ENCODE measurements around the gene C2orf78.
"Not testable (repeated sequence)": the region's sequence is repeated elsewhere in the genome, so short reads cannot be mapped to it uniquely, and the experiment has no call there.

C2orf78 gene

DNA sequence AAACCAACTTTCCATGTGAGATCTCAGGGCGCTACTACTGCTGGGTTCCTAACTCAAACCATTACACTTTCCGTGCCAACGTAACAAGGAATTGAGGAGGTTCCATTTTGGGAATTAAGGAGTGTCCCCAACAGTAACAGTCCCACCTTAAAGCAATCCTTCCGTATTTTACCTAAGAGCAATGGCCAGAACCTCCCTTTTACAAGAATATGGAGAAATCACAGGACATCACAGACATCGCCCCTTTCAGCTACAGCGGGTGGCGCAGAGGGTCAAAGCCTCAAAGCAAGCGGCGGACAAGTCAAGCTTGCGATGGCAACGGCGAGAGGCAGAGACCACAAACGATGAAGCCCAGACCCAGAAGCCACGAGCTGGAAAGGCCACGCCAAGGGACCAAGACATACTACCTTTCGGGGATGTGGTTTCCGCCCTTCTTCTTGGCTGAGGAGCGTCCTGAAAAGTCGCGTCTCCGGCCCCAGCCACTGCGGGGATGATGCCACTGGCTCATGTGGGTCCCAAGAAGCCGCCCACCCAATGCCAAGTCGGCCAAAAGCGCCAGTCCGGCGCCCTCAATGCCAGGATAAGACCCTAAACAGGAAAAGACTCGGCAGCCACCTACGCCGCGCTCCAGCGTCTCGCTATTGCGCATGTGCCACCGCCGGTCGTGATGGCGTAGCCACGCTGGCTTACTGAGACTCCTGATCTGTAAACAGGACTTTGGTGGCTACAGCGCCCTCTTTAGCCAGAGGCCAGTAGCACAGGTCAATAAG lies 4.3 kb upstream of the C2orf78 start, which contains the start of gene DUSP11:
TSS of gene DUSP11 (minus strand) at position 637 of the 770 bp plus-strand sequence. CDS start at position 508, 129 bp downstream.
- DNase-seq = peak; percentile 91 to 98 (median 93)

GRCh38 chr2:73780237-73780582 lies 3.8 kb upstream of the C2orf78 start:
- no peak for DNase-seq

DNA sequence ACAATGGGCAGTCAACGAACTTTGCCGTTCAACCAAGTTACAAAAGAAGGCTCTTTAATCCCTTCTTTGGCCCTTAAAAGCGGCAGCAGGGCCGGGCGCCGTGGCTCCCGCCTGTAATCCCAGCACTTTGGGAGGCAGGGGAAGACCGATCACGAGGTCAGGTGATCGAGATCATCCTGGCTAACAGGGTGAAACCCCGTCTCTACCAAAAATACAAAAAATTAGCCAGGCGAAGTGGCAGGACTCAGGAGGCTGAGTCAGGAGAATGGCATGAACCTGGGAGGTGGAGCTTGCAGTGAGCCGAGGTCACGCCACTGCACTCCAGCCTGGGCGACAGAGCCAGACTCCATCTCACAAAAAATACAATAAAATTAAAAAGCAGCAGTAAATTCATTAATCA lies 581 bp upstream of the C2orf78 start:
- not testable (repeated sequence) for DNase-seq

DNA sequence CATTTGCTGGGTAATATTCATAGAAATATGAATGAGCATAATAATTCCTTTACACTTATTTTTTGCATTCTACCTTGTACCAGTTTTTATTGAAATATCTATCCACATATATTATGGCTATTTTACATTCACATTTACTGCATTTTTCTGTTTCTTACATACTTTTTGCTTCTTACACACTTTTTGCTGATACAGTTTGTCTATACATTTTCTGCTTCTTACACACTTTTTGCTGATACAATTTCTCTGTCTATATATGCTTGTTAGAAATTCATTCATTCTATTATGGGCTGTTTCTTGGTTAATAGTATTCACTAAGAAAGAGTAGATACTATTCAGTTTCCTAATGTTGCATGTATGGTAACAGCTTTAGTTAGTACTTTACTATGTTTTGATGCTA lies 27.9 kb downstream of the C2orf78 start:
- DNase-seq = no peak

GRCh38 chr2:73812635-73813034 lies 28.7 kb downstream of the C2orf78 start:
- no peak for DNase-seq

GRCh38 chr2:73818296-73818695 lies 34.3 kb downstream of the C2orf78 start:
- no peak for DNase-seq

DNA sequence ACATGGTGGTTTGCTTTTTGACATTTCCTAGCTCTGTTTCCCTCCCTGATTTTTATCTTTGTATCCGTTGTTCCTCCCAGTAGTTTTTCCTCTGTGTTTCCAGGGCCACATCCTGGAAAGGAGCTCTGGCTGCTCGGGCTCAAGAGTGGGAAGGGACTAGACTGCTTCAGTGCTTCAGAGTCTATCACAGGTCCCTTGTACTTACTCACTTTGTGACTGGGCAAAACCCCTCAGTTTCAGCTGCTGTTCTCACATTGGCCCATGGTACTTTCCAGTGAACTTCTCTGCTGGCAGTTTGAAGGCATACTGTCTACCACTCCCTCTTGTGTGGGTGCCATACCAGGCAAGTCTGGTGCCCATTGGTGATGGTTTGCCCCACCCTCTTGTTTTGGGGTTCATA lies 37.2 kb downstream of the C2orf78 start:
- peak in 1 of 5 experiments; percentile 67 for DNase-seq

GRCh38 chr2:73821669-73822068 lies 37.7 kb downstream of the C2orf78 start:
- DNase-seq = no peak

DNA sequence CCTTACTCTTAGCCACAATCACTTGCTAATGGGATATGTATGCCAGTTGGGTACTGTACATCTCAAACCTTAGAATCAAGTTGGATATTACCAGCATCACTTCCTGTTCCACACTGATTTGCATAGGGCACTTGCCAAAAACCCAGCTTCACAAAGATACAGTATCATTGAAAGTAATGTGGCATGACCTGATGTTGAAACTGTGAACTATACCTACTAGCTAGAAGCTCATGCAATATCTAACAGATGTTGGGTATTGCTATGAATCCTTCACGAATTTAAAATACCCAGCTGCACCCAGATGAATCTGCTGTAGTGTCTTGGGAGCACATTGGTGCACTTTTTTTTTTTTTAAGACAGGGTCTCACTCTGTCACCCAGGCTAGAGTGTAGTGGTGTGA lies 38.3 kb downstream of the C2orf78 start:
- DNase-seq = peak in 1 of 5 experiments; percentile 52

DNA sequence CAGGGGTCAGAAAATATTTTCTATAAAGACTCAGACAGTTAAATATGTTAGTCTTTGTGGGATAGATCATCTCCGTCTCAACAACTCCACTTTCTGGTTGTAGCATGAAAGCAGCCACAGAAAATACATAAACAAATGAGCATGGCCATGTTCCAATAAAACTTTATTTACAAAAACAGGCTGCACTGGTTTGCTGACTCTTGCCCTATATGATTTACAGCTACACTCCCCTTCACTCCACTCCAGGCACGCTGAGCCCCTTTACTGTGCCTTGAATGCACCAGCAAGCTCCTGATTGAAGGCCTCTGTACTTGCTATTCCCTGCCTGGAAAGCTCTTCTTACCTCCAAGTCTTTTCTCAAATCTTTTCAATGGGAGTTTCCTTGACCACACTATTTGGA lies 39.0 kb downstream of the C2orf78 start:
- DNase-seq = no peak

- DNase-seq = no peak
Measured at GRCh38 chr2:73823416-73823815, 39.4 kb downstream of the C2orf78 start.

DNA sequence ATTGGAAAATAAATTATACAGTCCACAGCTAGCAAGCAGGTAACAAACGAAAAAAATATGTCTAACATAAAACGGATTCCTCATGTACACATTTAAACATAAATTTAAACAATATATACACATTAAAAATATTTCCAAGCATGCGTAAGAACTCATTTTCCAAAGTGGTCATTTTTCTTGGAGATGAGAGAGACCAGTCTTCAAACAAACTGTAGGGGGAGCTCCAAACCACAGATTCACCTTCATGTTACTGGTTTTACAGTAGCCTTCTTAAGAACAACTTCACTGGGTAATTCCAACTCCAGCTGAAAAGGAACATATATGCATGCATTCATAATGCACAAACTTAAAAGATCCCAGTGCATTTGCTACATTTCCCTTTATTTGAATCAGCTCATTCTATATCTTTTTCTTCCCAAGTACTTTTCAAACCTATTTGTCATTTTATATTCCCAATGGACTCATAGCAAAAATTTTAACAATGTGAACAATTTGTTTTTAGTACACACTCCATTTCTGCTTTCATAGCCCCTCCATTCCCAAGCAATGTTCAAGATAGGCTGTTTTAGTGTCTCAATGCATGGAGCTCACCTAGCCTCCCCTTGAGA lies 40.0 kb downstream of the C2orf78 start:
- peak in 2 of 5 experiments; percentile 32 to 77 for DNase-seq

GRCh38 chr2:73825408-73825807 lies 41.4 kb downstream of the C2orf78 start:
- no peak for DNase-seq

DNA sequence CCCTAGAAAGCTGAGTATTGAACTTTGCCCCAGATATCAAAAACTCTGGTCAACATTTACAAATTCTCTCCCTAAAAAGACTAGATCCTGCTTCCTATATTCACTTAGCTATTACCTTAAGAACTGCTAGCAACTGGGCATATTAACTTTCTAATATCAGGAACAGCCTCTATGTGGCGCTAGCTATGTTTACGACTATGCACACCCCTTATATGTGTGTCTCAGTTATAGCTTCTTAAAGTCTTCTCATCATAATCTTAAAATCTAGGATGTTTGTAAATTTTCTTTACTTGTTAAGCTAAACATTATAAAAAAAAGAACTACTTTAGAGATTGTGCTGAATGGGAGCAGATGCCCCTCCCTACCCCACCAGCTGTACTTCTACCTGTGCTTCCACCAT lies 43.0 kb downstream of the C2orf78 start:
- DNase-seq = peak in 1 of 5 experiments; percentile 62

- DNase-seq = no peak
Measured at GRCh38 chr2:73827660-73828388, 43.8 kb downstream of the C2orf78 start.

GRCh38 chr2:73828389-73828817 lies 44.4 kb downstream of the C2orf78 start:
- DNase-seq = no peak

- peak; percentile 74 to 96 (median 89) for DNase-seq
Measured at GRCh38 chr2:73828818-73829570, 45.0 kb downstream of the C2orf78 start, which contains the start of gene STAMBP. STAMBP (plus strand) TSS chr2:73828961; CDS start chr2:73830857, 1,896 bp downstream.

DNA sequence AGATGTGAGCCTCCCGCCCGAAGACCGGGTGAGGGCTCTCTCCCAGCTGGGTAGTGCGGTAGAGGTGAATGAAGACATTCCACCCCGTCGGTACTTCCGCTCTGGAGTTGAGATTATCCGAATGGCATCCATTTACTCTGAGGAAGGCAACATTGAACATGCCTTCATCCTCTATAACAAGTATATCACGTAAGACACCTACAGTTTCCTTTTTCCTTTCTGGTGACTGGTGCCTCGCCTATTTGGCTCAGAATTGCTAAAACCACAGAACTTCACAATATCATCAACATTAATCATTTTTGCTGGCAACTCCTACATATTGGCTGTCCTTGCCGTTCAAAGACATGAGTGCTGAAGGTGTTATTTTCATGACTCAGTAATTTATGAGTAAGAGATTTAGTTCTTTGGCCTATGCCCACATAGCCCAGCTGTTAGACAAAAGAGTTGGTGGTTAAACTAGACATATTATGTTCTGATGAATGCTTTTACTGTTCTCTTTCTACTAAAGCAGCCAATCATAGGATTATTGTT lies 47.0 kb downstream of the C2orf78 start:
- peak in 3 of 5 experiments; percentile 7 to 51 (median 39) for DNase-seq

DNA sequence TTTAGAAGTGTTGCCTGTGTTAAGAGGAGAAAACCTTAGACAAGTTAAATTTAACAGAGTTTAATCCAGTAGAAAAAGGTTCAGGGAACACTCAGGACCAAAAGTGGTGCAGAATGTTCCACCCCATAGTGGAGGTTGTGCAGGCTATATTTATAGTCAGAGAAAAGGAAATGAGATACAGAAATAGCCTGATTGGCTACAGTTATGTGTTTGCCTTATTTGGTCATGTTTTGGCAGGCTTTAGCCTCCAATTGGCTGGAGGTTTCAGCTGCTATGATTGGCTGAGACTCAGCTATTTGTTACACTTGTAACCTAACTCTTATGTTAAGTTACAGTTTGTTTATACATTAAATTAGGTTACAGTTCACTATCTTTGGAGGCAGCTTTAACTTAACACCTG lies 48.9 kb downstream of the C2orf78 start:
- DNase-seq = peak in 1 of 5 experiments; percentile 41

DNA sequence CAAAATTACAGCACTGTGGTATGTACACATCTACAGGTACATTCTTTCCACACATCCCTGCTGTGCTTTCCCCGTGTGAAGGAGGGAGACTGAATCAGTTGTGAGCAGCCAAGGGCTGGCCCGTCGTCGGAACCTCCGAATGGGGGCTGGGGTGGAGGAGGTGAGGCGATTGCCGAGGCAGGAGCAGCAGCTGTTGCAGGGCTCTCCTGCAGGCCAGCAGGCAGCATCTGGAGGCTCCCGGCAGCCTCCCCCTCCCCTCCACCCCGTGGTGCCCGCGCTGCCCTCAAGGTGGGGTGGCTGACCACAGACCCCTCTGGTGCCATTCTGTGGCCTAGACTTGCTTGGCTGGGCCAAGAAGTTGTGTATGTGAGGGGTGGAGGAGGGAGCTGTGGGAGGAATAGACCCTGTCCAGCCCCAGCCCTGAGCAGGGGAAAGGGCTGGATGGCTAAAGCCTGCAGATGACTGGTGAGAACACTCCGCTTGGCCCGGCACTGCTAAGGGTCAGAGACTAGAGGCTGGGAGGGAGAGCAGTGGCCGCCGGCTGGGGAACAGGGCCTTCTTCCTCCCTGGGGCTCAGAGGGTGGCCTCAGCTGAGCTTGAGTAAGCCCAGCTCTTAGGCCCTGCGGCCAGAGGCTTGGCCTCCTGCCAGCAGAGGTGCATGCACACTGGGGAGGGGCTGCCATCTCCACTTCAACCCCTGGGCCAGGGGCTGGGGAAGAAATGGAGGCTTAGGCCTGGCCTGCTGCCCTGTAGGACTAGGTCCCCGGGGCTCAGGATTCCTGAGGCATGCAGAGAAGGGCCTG lies 52.4 kb downstream of the C2orf78 start:
- no peak for DNase-seq

DNA sequence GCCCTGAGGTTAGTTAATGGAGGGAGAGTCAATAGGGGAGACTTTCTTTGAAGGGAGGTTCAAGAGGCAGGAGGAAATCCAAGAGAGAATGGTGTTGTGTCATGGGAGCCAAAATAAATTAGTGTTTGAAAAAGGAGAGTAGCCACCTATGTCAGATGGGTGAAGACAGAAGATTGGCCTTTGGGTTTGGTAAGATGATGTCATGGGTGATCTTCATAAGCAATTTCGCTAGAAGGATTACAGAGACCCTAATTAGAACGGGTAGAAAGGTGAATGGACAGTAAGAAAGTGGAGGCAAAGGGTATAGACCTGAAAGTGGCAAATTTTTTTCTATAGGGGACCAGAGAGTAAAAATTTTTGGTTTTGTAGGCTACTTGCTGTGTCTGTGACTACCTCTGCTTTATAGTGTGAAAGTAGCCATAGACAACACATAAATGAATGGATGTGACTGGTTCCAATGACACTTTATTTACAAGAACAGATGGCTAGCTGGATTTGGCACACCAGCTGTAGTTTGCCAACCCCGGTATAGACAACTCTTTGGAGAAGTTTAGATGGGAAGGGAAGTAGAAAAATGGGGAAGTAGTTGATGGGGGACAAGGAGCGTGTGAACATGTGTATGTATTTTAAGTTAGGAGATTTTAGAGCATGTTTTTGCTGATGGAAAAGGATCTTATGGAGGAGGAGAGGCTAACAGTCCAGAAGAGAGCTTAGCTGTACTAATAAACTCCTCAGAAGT lies 54.0 kb downstream of the C2orf78 start:
- no peak for DNase-seq
